HUES48 (cell line): Measurements from ENCODE around the gene TRIM74.
A peak's percentile ranks its signal among the peaks of the same experiment; 100 is the strongest.
"Not testable (repeated sequence)": the region's sequence is repeated elsewhere in the genome, so short reads cannot be mapped to it uniquely, and the experiment has no call there.

Source experiments
- H3K27ac ChIP-seq: one replicate; pipeline ENCODE4 v1.7.0; 2013; ENCODE audit warnings: low read depth, low read length, inconsistent platforms
- H3K27me3 ChIP-seq: 2 replicates; pipeline ENCODE4 v1.6.1; 2013; ENCODE audit warnings: mild to moderate bottlenecking, low read length; ENCODE audit not compliant: control insufficient read depth, insufficient read depth
- H3K36me3 ChIP-seq: 2 replicates; pipeline ENCODE4 v1.6.1; 2013; ENCODE audit warnings: low read length; ENCODE audit not compliant: control insufficient read depth, insufficient read depth
- H3K4me1 ChIP-seq: 2 replicates; pipeline ENCODE4 v1.6.1; 2013; ENCODE audit warnings: mild to moderate bottlenecking, low read length; ENCODE audit not compliant: control insufficient read depth, insufficient read depth
- H3K4me3 ChIP-seq: 2 replicates; pipeline ENCODE4 v1.5.1; 2013; ENCODE audit warnings: mild to moderate bottlenecking, low read depth, low read length
- H3K9ac ChIP-seq: 2 replicates; pipeline ENCODE4 v1.6.1; 2013; ENCODE audit warnings: mild to moderate bottlenecking, low read depth, low read length, moderate library complexity
- H3K9me3 ChIP-seq: 2 replicates; pipeline ENCODE4 v1.6.1; 2013; ENCODE audit warnings: low read length; ENCODE audit not compliant: control insufficient read depth, insufficient read depth

The TRIM74 gene

GRCh38 chr7:72953901-72954562 lies 15.2 kb downstream of the TRIM74 start:
- not testable (repeated sequence) for H3K4me1 ChIP-seq, H3K36me3 ChIP-seq, H3K9me3 ChIP-seq, H3K27me3 ChIP-seq, H3K27ac ChIP-seq, H3K9ac ChIP-seq
- peak overlapping the region; percentile 52; the same call in 1 of the 2 replicates for H3K4me3 ChIP-seq

GRCh38 chr7:72950432-72950831 lies 18.8 kb downstream of the TRIM74 start:
- H3K27me3 ChIP-seq, H3K4me3 ChIP-seq, H3K9me3 ChIP-seq, H3K9ac ChIP-seq, H3K4me1 ChIP-seq, H3K27ac ChIP-seq: not testable (repeated sequence)
- H3K36me3 ChIP-seq, result peaks cover 18% of the 10 kb centered on the region

GRCh38 chr7:72949686-72950085 lies 19.6 kb downstream of the TRIM74 start:
- peaks cover 19% of the 10 kb centered on the region for H3K36me3 ChIP-seq
- H3K4me1 ChIP-seq, H3K9me3 ChIP-seq, H3K27me3 ChIP-seq, H3K4me3 ChIP-seq, H3K27ac ChIP-seq, H3K9ac ChIP-seq: not testable (repeated sequence)

- not testable (repeated sequence) for H3K27me3 ChIP-seq, H3K4me3 ChIP-seq, H3K9me3 ChIP-seq, H3K27ac ChIP-seq, H3K4me1 ChIP-seq, H3K9ac ChIP-seq
- peaks cover 19% of the 10 kb centered on the region for H3K36me3 ChIP-seq
These were observed 20.0 kb downstream of the TRIM74 start for GRCh38 chr7:72949276-72949675.

- not testable (repeated sequence) for H3K27me3 ChIP-seq, H3K27ac ChIP-seq, H3K4me1 ChIP-seq, H3K4me3 ChIP-seq, H3K9ac ChIP-seq, H3K9me3 ChIP-seq
- H3K36me3 ChIP-seq, result peaks cover 19% of the 10 kb centered on the region
These were observed 20.6 kb downstream of the TRIM74 start for GRCh38 chr7:72948714-72949113.

- H3K9me3 ChIP-seq, H3K4me1 ChIP-seq, H3K27me3 ChIP-seq, H3K9ac ChIP-seq, H3K4me3 ChIP-seq, H3K27ac ChIP-seq: not testable (repeated sequence)
- H3K36me3 ChIP-seq, result peaks cover 19% of the 10 kb centered on the region
These were observed 23.0 kb downstream of the TRIM74 start for GRCh38 chr7:72946130-72946745.

GRCh38 chr7:72945597-72945996 lies 23.7 kb downstream of the TRIM74 start:
- not testable (repeated sequence) for H3K9me3 ChIP-seq, H3K27ac ChIP-seq, H3K4me3 ChIP-seq, H3K9ac ChIP-seq, H3K4me1 ChIP-seq, H3K27me3 ChIP-seq
- peaks cover 19% of the 10 kb centered on the region for H3K36me3 ChIP-seq

GRCh38 chr7:72944937-72945336 lies 24.3 kb downstream of the TRIM74 start:
- H3K27ac ChIP-seq, H3K9ac ChIP-seq, H3K4me1 ChIP-seq, H3K9me3 ChIP-seq, H3K4me3 ChIP-seq, H3K27me3 ChIP-seq: not testable (repeated sequence)
- peaks cover 19% of the 10 kb centered on the region for H3K36me3 ChIP-seq

- not testable (repeated sequence) for H3K27me3 ChIP-seq, H3K27ac ChIP-seq, H3K9ac ChIP-seq, H3K9me3 ChIP-seq, H3K4me1 ChIP-seq, H3K4me3 ChIP-seq
- peaks cover 21% of the 10 kb centered on the region for H3K36me3 ChIP-seq
These were observed 26.3 kb downstream of the TRIM74 start for GRCh38 chr7:72942956-72943355.

- H3K9me3 ChIP-seq, H3K27ac ChIP-seq, H3K27me3 ChIP-seq, H3K4me1 ChIP-seq, H3K4me3 ChIP-seq, H3K9ac ChIP-seq: not testable (repeated sequence)
- peaks cover 23% of the 10 kb centered on the region for H3K36me3 ChIP-seq
These were observed 27.1 kb downstream of the TRIM74 start for GRCh38 chr7:72942022-72942705.

GRCh38 chr7:72928216-72928615 lies 41.0 kb downstream of the TRIM74 start:
- not testable (repeated sequence) for H3K9me3 ChIP-seq, H3K9ac ChIP-seq, H3K4me1 ChIP-seq, H3K27ac ChIP-seq, H3K27me3 ChIP-seq, H3K4me3 ChIP-seq
- peaks cover 59% of the 10 kb centered on the region for H3K36me3 ChIP-seq
